Pancreas (tissue), 10 donors: ENCODE data around the gene KRT73. TPM values are rescaled to one million over a fixed set of nuclear protein-coding genes. Genes with fewer than 3 reads are reported as not detected.

Experiments
- ATAC-seq, 4 donors: fragments of 200-7000 bp; cut with Tn5 transposase; one replicate each; pipeline versions ENCODE4 v1.8.0 to v1.9.1; 2020; ENCODE audit warnings: mild to moderate bottlenecking in 4 of 4, moderate library complexity in 4 of 4
- DNase-seq, 6 donors: peaks; one replicate each; pipeline ENCODE4 v3.0.0-alpha.2; 2020
- FAIRE-seq: peaks from 2 replicates; lab custom pipeline; 2012; peaks lifted over from hg19 to GRCh38; lab: Jason Lieb, UNC
- H3K27ac ChIP-seq, 4 donors: fragments of 200-600 bp; sonication (generic); 1 replicate in 3 of 4; 2 replicates in 1 of 4; pipeline versions ENCODE4 v1.5.0 to v1.8.0; 2020
- H3K27me3 ChIP-seq, 4 donors: fragments of 200-600 bp; one replicate each; pipeline ENCODE4 v1.8.0; 2021
- H3K36me3 ChIP-seq, 3 donors: fragments of 200-600 bp; sonication (generic) in 1 of 3; one replicate each; pipeline versions ENCODE4 v1.5.0 to v1.8.0; 2020 to 2021
- H3K4me1 ChIP-seq, 3 donors: fragments of 200-600 bp; one replicate each; pipeline ENCODE4 v1.8.0; 2021
- H3K4me3 ChIP-seq, 4 donors: fragments of 200-600 bp; sonication (generic) in 2 of 4; one replicate each; pipeline versions ENCODE4 v1.5.0 to v1.8.0; 2020 to 2021
- H3K9me3 ChIP-seq, 4 donors: fragments of 200-600 bp; one replicate each; pipeline ENCODE4 v1.8.0; 2021
- WGBS, 2 donors: extraction: QIAGEN DNeasy Blood & Tissue Kit; methylation state at CpG; one replicate each; pipeline ENCODE4 v1.1.7; 2013; 5-methylcytosine and 5-hydroxymethylcytosine counted together
- intact Hi-C, 3 donors: fragments of 100-400 bp; cut with DNase I; formaldehyde crosslinking; loops; one replicate each; pipeline versions ENCODE4 v1.11.1 to v1.14.2; 2022
- polyA plus RNA-seq, 2 donors: library from polyadenylated mRNA; stranded (reverse); fragments of 200-250 nt; gene quantifications; one replicate each; pipeline ENCODE4 v1.2.3, GENCODE V29; 2013
- total RNA-seq, 6 donors: library from RNA; stranded (reverse); fragmentation: NEBNext Ultra II Directional in 4 of 6; extraction: Animal tissue kit (Norgen Biotek cat#: 25700) in 4 of 6; gene quantifications; one replicate each; pipeline versions ENCODE4 v1.2.1 to v1.2.4, GENCODE V29; 2021 to 2023
- TF ChIP-seq, protein P1 (sequence below), 4 donors: fragments of 200-600 bp; sonication (generic) in 3 of 4; IDR thresholded peaks; one replicate each; pipeline versions ENCODE4 v1.5.0 to v1.8.0; 2021; ENCODE audit warnings: antibody characterized with exemption in 4 of 4
- donor health status: healthy with polysubstance abuse.
- donor health status: DM: no; HTN: no; CAD: no; lungs with moderate emphysema.
- donor health status: DM: no; HTN: no; CAD: no.
- donor health status: control.
- donor health status: control.
- donor health status: Bipolar disorder and iron deficiency.
- donor health status: DM: yes; HTN: yes; CAD: no.
- donor health status: DM: no; HTN: no; CAD: no.
- donor health status: DM: no; HTN: no; CAD: no.
- donor health status: DM: yes; HTN: yes; CAD: no.

The KRT73 gene
- total and polyA plus RNA-seq, 8 donors = not detected

DNA sequence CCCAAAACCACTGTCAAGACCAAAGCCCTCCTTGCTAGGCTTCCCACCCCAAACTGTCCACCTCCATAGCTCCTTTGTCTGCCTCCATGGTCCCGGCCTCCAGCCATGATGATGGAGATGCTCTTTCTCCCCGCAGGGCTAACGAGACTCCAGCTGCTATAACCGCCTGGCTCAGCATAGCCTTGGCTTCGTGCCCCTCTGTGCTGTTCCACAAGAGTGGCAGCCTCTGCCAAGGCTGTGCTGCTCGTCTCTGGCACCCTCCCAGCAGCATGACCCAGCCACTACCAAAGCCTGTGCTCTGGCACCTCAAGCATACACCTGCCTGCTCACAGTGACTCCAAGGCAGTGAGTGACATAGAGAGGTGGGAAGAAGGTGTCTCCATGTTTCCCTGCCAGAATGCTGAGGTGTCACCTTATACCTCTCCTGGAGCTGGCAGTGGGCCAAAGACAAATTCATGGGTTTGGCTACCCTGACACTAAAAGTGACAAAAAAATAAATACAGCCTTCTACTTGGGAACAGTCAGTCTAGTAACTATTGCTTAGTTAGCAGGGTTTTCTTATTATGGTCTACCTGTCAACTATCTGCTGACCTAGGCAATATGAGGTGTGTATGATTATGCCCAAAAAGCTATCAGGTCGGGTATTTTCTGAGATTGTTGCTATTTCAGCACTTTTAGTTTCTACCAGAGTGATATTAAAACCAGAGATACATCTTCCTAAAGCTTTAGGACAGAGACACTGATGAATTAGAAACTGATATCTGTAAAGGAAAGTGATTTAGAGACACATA is 16.1 kb upstream of the KRT73 start:
- ATAC-seq = peak; percentile 70 to 96 (median 82)
- no peak overlapping the region for H3K27ac ChIP-seq
- H3K4me1 ChIP-seq = no peaks in the 10 kb centered on the region
- intact Hi-C loops = no loop called here
- H3K27me3 ChIP-seq = no peaks in the 10 kb centered on the region
- H3K4me3 ChIP-seq = no peak overlapping the region
- FAIRE-seq = no peak
- TF ChIP-seq, protein P1, sequence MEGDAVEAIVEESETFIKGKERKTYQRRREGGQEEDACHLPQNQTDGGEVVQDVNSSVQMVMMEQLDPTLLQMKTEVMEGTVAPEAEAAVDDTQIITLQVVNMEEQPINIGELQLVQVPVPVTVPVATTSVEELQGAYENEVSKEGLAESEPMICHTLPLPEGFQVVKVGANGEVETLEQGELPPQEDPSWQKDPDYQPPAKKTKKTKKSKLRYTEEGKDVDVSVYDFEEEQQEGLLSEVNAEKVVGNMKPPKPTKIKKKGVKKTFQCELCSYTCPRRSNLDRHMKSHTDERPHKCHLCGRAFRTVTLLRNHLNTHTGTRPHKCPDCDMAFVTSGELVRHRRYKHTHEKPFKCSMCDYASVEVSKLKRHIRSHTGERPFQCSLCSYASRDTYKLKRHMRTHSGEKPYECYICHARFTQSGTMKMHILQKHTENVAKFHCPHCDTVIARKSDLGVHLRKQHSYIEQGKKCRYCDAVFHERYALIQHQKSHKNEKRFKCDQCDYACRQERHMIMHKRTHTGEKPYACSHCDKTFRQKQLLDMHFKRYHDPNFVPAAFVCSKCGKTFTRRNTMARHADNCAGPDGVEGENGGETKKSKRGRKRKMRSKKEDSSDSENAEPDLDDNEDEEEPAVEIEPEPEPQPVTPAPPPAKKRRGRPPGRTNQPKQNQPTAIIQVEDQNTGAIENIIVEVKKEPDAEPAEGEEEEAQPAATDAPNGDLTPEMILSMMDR (IDR thresholded peaks at IDR 0.05) = no peak
- DNase-seq = peak; percentile 49 to 90 (median 72)
- no peaks in the 10 kb centered on the region for H3K36me3 ChIP-seq
- H3K9me3 ChIP-seq = no peaks in the 10 kb centered on the region
- 22 to 23% methylated on average over 7 of the region's 7 CpGs for WGBS, 2 donors

GRCh38 chr12:52633383-52633782 is 15.0 kb upstream of the KRT73 start:
- Histone ChIP-seq H3K9me3 (no peaks in the 10 kb centered on the region), H3K4me1 (no peaks in the 10 kb centered on the region), H3K36me3 (no peaks in the 10 kb centered on the region), H3K27ac (no peak overlapping the region), H3K4me3 (no peak overlapping the region), H3K27me3 (peaks cover 0 to 3% (median 0%) of the 10 kb centered on the region in 4 donors)
- DNase-seq (no peak), FAIRE-seq (no peak), ATAC-seq (no peak)
- intact Hi-C loops = no loop called here
- TF ChIP-seq, protein P1 (IDR thresholded peaks at IDR 0.05) = no peak
- WGBS, 2 donors = 60 to 65% methylated on average over 4 of the region's 4 CpGs

GRCh38 chr12:52632656-52633055 is 14.3 kb upstream of the KRT73 start:
- H3K9me3 ChIP-seq = no peaks in the 10 kb centered on the region
- WGBS, 2 donors = 83 to 87% methylated on average over 4 of the region's 4 CpGs
- H3K36me3 ChIP-seq = no peaks in the 10 kb centered on the region
- H3K4me1 ChIP-seq = no peaks in the 10 kb centered on the region
- no peak overlapping the region for H3K27ac ChIP-seq
- no peak overlapping the region for H3K4me3 ChIP-seq
- H3K27me3 ChIP-seq = peaks cover 0 to 3% (median 0%) of the 10 kb centered on the region in 4 donors
- FAIRE-seq (no peak), DNase-seq (no peak), ATAC-seq (no peak)
- intact Hi-C loops = no loop called here
- TF ChIP-seq, protein P1 (IDR thresholded peaks at IDR 0.05) = no peak

- DNase-seq = no peak
- TF ChIP-seq, protein P1 (IDR thresholded peaks at IDR 0.05) = no peak
- WGBS, 2 donors = 81 to 86% methylated on average over 6 of the region's 6 CpGs
- no peak for FAIRE-seq
- H3K9me3 ChIP-seq = no peaks in the 10 kb centered on the region
- H3K4me3 ChIP-seq = no peak overlapping the region
- H3K36me3 ChIP-seq = no peaks in the 10 kb centered on the region
- no peaks in the 10 kb centered on the region for H3K4me1 ChIP-seq
- no peak for ATAC-seq
- H3K27me3 ChIP-seq = peaks cover 0 to 3% (median 0%) of the 10 kb centered on the region in 4 donors
- intact Hi-C loops = no loop called here
- no peak overlapping the region for H3K27ac ChIP-seq
These were observed 13.5 kb upstream of the KRT73 start for GRCh38 chr12:52631676-52632459.
